Loucy (cell line): Measurements from ENCODE around the gene NRDE2.

Source experiments
- EZH2phosphoT487 ChIP-seq: fragments of 200-600 bp; IDR thresholded peaks from 2 replicates; pipeline ENCODE4 v1.6.1; 2018; ENCODE audit warnings: antibody characterized with exemption, mild to moderate bottlenecking, moderate library complexity, borderline replicate concordance
- TF ChIP-seq, protein P1 (sequence below): fragments of 200-600 bp; sonication (generic); conservative IDR thresholded peaks from 2 replicates; pipeline ENCODE4 v1.5.1; 2014; ENCODE audit warnings: mild to moderate bottlenecking, antibody characterized with exemption, low read length

DNA sequence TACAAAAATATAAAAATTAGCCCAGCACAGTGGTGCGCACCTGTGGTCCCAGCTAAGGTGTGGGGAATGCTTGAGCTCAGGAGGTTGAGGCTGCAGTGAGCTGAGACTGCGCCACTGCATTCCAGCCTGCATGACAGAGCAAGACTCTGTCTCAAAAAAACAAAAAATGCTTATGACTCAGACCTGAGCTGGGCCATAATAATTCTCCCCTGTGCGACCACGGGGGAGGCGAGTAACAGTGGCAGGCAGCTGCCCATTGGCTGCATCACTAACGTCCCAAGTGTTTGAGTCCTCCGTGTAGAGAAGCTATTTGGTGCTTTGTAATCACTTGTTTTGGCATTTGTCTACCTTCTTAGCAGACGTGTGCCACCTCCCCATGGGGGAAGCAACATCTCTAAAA lies 50.5 kb downstream of the NRDE2 start:
- TF ChIP-seq, protein P1, sequence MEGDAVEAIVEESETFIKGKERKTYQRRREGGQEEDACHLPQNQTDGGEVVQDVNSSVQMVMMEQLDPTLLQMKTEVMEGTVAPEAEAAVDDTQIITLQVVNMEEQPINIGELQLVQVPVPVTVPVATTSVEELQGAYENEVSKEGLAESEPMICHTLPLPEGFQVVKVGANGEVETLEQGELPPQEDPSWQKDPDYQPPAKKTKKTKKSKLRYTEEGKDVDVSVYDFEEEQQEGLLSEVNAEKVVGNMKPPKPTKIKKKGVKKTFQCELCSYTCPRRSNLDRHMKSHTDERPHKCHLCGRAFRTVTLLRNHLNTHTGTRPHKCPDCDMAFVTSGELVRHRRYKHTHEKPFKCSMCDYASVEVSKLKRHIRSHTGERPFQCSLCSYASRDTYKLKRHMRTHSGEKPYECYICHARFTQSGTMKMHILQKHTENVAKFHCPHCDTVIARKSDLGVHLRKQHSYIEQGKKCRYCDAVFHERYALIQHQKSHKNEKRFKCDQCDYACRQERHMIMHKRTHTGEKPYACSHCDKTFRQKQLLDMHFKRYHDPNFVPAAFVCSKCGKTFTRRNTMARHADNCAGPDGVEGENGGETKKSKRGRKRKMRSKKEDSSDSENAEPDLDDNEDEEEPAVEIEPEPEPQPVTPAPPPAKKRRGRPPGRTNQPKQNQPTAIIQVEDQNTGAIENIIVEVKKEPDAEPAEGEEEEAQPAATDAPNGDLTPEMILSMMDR = no peak
- TF ChIP-seq EZH2phosphoT487 = no peak
